HL-60 (cell line): ENCODE measurements around the gene CDK15.

Experiments
- DNase-seq, 2 experiments: peaks; one replicate each; pipeline ENCODE4 v3.0.0-alpha.2; 2010 to 2020; ENCODE audit warnings: low read depth in 1 of 2, low spot score in 1 of 2
- H3K27ac ChIP-seq: fragments of 250-450 bp; sonication (Bioruptor Pico); replicated peaks from 2 replicates; pipeline ENCODE4 v1.5.1; 2020; ENCODE audit warnings: mild to moderate bottlenecking, moderate library complexity
- H3K27me3 ChIP-seq: fragments of 250-450 bp; sonication (Bioruptor Pico); 2 replicates; pipeline ENCODE4 v1.5.1; 2021; ENCODE audit warnings: mild to moderate bottlenecking, moderate library complexity; ENCODE audit not compliant: insufficient read depth, poor library complexity, severe bottlenecking
- H3K4me3 ChIP-seq: replicated peaks from 2 replicates; pipeline ENCODE4 v1.5.1; 2011; ENCODE audit warnings: mild to moderate bottlenecking, control low read depth, low read length; ENCODE audit not compliant: insufficient read depth
- CTCF ChIP-seq: IDR thresholded peaks from one replicate; pipeline ENCODE4 v1.5.1; 2011; ENCODE audit warnings: low read length, control low read depth, inconsistent platforms; ENCODE audit not compliant: insufficient read depth
- GABPA ChIP-seq: IDR thresholded peaks from 2 replicates; pipeline ENCODE4 v1.6.1; 2012; ENCODE audit warnings: low read depth
- POLR2AphosphoS5 ChIP-seq: IDR thresholded peaks from 2 replicates; pipeline ENCODE4 v1.6.1; 2012; ENCODE audit warnings: low read depth
- REST ChIP-seq: IDR thresholded peaks from 2 replicates; pipeline ENCODE4 v1.6.1; 2012; ENCODE audit warnings: low read depth; ENCODE audit not compliant: insufficient replicate concordance
- SPI1 ChIP-seq: IDR thresholded peaks from 2 replicates; pipeline ENCODE4 v1.6.1; 2012; ENCODE audit warnings: low read depth, mild to moderate bottlenecking, borderline replicate concordance

CDK15 gene

GRCh38 chr2:201931951-201932350 lies 125.6 kb downstream of the CDK15 start:
- TF ChIP-seq GABPA (no peak), SPI1 (no peak), REST (no peak), POLR2AphosphoS5 (no peak), CTCF (no peak)
- DNase-seq, result no peak
- Histone ChIP-seq H3K27ac (no peak overlapping the region), H3K4me3 (no peak overlapping the region), H3K27me3 (no peaks in the 10 kb centered on the region)

GRCh38 chr2:201932511-201932910 lies 126.2 kb downstream of the CDK15 start:
- no peak for TF ChIP-seq SPI1
- no peak for TF ChIP-seq REST
- no peak for TF ChIP-seq POLR2AphosphoS5
- TF ChIP-seq CTCF, result no peak
- no peak for TF ChIP-seq GABPA
- Histone ChIP-seq H3K27me3 (no peaks in the 10 kb centered on the region), H3K4me3 (no peak overlapping the region), H3K27ac (no peak overlapping the region)
- DNase-seq, result no peak

- DNase-seq, result no peak
- Histone ChIP-seq H3K4me3 (no peak overlapping the region), H3K27ac (no peak overlapping the region), H3K27me3 (no peaks in the 10 kb centered on the region)
- TF ChIP-seq CTCF (no peak), SPI1 (no peak), REST (no peak), GABPA (no peak), POLR2AphosphoS5 (no peak)
Observed at GRCh38 chr2:201933792-201934237, 127.5 kb downstream of the CDK15 start.
